22Rv1 (cell line): ENCODE results near the gene GSK3B.

ENCODE experiments used
- H3K27ac ChIP-seq: fragments of 450-650 bp; 2 replicates; pipeline ENCODE4 v1.5.1; 2017
- ZFX ChIP-seq: fragments of 450-650 bp; IDR thresholded peaks from 2 replicates; pipeline ENCODE4 v1.6.1; 2017; ENCODE audit warnings: antibody characterized with exemption, borderline replicate concordance
- TF ChIP-seq, protein P1 (sequence below): fragments of 450-650 bp; IDR thresholded peaks from 2 replicates; pipeline ENCODE4 v1.5.1; 2017; ENCODE audit warnings: mild to moderate bottlenecking

GSK3B gene

DNA sequence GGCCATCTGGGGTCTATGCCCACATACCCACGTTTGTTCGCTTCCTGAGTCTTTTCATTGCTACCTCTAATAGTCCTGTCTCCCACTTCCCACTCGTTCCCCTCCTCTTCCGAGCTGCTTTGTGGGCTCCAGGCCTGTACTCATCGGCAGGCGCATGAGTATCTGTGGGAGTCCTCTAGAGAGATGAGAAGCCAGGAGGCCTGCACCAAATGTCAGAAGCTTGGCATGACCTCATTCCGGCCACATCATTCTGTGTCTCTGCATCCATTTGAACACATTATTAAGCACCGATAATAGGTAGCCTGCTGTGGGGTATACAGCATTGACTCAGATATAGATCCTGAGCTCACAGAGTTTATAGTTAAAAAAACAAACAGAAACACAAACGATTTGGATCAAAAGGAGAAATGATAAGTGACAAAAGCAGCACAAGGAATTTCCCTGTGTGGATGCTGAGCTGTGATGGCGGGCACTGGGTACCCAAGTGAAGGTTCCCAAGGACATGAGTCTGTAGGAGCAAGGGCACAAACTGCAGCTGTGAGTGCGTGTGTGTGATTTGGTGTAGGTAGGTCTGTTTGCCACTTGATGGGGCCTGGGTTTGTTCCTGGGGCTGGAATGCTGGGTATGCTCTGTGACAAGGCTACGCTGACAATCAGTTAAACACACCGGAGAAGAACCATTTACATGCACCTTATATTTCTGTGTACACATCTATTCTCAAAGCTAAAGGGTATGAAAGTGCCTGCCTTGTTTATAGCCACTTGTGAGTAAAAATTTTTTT is 276.5 kb downstream of the GSK3B start:
- TF ChIP-seq, protein P1, sequence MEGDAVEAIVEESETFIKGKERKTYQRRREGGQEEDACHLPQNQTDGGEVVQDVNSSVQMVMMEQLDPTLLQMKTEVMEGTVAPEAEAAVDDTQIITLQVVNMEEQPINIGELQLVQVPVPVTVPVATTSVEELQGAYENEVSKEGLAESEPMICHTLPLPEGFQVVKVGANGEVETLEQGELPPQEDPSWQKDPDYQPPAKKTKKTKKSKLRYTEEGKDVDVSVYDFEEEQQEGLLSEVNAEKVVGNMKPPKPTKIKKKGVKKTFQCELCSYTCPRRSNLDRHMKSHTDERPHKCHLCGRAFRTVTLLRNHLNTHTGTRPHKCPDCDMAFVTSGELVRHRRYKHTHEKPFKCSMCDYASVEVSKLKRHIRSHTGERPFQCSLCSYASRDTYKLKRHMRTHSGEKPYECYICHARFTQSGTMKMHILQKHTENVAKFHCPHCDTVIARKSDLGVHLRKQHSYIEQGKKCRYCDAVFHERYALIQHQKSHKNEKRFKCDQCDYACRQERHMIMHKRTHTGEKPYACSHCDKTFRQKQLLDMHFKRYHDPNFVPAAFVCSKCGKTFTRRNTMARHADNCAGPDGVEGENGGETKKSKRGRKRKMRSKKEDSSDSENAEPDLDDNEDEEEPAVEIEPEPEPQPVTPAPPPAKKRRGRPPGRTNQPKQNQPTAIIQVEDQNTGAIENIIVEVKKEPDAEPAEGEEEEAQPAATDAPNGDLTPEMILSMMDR: no peak
- no peak for TF ChIP-seq ZFX

DNA sequence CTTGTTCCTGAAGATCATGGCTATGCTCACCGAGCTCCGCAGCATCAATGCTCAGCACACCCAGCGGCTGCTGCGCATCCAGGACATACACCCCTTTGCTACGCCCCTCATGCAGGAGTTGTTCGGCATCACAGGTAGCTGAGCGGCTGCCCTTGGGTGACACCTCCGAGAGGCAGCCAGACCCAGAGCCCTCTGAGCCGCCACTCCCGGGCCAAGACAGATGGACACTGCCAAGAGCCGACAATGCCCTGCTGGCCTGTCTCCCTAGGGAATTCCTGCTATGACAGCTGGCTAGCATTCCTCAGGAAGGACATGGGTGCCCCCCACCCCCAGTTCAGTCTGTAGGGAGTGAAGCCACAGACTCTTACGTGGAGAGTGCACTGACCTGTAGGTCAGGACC is 277.2 kb downstream of the GSK3B start:
- no peak overlapping the region for H3K27ac ChIP-seq
- TF ChIP-seq ZFX: no peak
- TF ChIP-seq, protein P1: no peak

More for the DNA sequence above, 276.5 kb downstream of the GSK3B start:
- no peak overlapping the region for H3K27ac ChIP-seq

DNA sequence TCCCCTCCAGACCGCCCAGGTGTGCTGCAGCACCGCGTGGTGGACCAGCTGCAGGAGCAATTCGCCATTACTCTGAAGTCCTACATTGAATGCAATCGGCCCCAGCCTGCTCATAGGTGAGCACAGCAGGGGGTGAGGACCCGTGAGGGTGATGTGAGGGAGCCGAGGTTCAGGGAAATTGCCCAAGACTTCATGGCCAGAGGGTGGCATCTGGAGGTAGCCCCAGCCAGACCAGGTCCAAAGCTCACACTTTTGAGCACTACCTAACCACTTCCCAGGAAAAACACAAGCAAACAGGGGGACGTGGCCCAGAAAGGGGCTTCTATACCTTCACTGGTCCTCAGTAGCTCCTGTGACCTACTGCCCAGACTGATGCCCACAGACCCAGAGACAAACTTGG is 278.5 kb downstream of the GSK3B start:
- H3K27ac ChIP-seq: no peak overlapping the region
- no peak for TF ChIP-seq ZFX
- TF ChIP-seq, protein P1: no peak

DNA sequence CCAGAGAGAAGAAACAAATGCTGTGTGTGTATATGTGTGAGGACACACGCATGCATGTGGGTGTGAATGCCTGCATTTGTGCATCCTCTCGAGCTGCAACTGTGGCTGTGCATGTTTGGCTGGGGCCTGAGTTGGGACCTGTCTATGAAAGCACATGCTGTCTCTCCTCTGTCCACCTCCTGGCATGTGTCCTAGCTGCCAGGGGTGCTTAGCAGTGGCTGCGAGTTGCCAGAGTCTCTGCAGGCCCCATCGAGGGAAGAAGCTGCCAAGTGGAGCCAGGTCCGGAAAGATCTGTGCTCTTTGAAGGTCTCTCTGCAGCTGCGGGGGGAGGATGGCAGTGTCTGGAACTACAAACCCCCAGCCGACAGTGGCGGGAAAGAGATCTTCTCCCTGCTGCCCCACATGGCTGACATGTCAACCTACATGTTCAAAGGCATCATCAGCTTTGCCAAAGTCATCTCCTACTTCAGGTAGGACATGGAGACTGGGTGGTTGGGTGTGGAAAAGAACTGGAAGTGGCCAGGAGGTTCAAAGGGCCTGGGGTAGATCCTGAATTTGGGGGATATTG is 281.7 kb downstream of the GSK3B start:
- H3K27ac ChIP-seq: no peak overlapping the region
- TF ChIP-seq, protein P1: no peak
- TF ChIP-seq ZFX: no peak

DNA sequence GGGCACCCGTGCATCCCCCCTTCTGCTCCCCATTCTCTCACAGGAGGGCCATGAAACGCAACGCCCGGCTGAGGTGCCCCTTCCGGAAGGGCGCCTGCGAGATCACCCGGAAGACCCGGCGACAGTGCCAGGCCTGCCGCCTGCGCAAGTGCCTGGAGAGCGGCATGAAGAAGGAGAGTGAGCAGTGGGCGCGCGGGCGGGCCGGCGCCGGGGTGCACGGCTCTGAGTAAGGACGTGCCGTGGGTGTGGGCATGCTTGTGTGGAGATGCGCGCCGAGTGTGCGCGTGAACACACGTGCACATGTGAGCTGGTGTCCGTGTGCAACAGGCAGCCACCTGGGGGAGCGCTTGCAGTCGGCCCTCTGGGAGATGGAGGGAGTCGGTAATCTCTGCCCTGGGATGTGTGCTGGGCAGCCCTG is 284.2 kb downstream of the GSK3B start:
- no peak overlapping the region for H3K27ac ChIP-seq
- TF ChIP-seq, protein P1: peak; percentile 37
- TF ChIP-seq ZFX: no peak

DNA sequence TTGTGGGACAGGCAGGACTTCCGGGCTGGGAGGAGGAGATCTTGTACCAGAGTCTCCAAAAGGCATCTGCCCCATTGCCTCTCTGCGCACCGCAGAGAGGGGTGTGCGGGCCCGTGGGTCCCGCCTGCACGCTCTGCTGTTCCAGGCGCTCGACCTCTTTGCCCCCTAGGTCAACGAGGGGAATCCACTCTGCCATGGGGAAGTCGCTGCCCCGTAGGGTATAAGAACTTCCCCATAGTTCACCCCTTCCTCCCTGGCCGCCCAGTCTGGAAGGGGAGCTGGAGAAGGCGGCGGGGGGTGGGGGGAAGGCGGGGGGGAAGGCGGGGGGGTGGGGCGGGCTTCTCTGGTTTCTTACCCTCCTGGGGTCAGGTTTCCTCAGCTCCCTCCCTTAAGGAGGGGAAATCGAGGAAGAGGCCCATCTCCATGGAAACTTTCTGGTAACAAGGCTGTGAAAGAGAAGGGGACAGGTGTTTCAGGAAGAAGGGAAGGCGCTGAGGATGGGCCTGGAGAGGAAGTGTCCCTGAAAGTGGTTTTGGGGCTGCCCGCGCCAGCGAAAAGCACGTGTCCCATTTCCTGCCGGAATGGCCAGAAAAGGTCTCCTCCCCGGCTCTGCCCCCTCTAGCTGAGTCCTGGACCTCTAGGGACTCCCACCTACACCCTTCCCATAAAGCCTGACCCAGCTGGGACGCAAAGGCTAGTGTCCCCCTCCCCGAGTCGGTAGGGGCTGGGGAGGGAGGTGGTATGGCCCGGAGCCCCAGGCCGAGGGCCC is 284.8 kb downstream of the GSK3B start:
- H3K27ac ChIP-seq: no peak overlapping the region
- TF ChIP-seq ZFX: no peak
- TF ChIP-seq, protein P1: no peak
